Measurements from ENCODE around the gene CDH18. TPM values are rescaled to one million over a fixed set of nuclear protein-coding genes. Genes with fewer than 3 reads are reported as not detected.

CDH18 gene
- total and polyA plus RNA-seq, 2 donors (not counting 3 experiments of a cell fraction or from before 2014, with no cell fraction given): 0.06 TPM; not detected in 1

DNA sequence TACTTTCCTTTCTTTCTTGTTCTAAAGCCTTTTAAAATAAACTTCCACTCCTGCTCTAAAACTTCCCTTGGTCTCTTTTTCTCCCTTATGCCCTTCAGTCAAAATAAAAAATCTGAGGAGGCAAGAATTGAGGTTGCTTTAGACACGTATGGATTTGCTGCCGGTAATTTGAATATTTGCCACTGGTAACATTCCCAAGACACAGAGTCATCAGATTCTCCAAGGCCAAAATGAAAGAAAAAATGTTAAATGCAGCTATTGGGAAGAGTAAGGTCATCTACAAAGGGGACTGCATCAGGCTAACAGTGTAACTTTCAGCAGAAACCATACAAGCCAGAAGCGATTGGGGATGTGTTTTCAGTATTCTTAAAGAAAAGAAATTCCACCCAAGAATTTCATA is 311.1 kb downstream of the CDH18 start:
- no peaks in the 10 kb centered on the region for H3K9me3 ChIP-seq (replicated peaks; ENCODE audit: control insufficient read depth, insufficient read depth, low read length)
- dilution Hi-C loops (cut with MboI; ENCODE audit: extremely low pct_ligation_motif_present, low sequenced_read_pairs): no loop called here
- H3K4me3 ChIP-seq (replicated peaks in 1 of 3; ENCODE audit: insufficient read depth in 1 of 3, low read depth in 1 of 3, low read length in 3 of 3): no peak overlapping the region
- no peak for FAIRE-seq
- H4K20me1 ChIP-seq (replicated peaks; ENCODE audit: control insufficient read depth, extremely low read depth, insufficient read depth, low read length): no peaks in the 10 kb centered on the region
- H3K9ac ChIP-seq (replicated peaks; ENCODE audit: extremely low read depth, insufficient read depth, low read length): no peak overlapping the region
- H3K27ac ChIP-seq (ENCODE audit: insufficient read depth, low read depth, low read length): no peak overlapping the region
- no peaks in the 10 kb centered on the region for H3K79me2 ChIP-seq (ENCODE audit: control insufficient read depth, insufficient read depth, low read length)
- H3K4me2 ChIP-seq (ENCODE audit: insufficient read depth, low read length): no peak overlapping the region
- no peaks in the 10 kb centered on the region for H3K9me1 ChIP-seq (replicated peaks; ENCODE audit: control insufficient read depth, extremely low read depth, insufficient read depth, low read length)
- intact Hi-C loops (cut with micrococcal nuclease): no loop called here
- no peak for TF ChIP-seq MYC (IDR thresholded peaks at IDR 0.05; ENCODE audit: low read depth, low read length)
- TF ChIP-seq, protein P1, sequence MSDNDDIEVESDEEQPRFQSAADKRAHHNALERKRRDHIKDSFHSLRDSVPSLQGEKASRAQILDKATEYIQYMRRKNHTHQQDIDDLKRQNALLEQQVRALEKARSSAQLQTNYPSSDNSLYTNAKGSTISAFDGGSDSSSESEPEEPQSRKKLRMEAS (IDR thresholded peaks at IDR 0.05; ENCODE audit: insufficient read depth, insufficient read length): no peak
- no peak for TF ChIP-seq CTCF (IDR thresholded peaks at IDR 0.05; ENCODE audit: extremely low read depth in 1 of 2, insufficient read depth in 1 of 2, low read depth in 1 of 2, low read length in 2 of 2)
- no peak for TF ChIP-seq POLR2AphosphoS5 (IDR thresholded peaks at IDR 0.05; ENCODE audit: insufficient read depth, low read depth, low read length)
- no peak for TF ChIP-seq GATA2 (IDR thresholded peaks at IDR 0.05; ENCODE audit: insufficient read depth, insufficient read length, low read depth, low read length)
- no peak for TF ChIP-seq POLR2A (IDR thresholded peaks at IDR 0.05; ENCODE audit: low read depth, low read length)
- no peak for TF ChIP-seq EZH2 (IDR thresholded peaks at IDR 0.05; ENCODE audit: borderline replicate concordance, low read depth, low read length, severe bottlenecking)
- no peak for TF ChIP-seq JUN (IDR thresholded peaks at IDR 0.05; ENCODE audit: borderline replicate concordance, insufficient read depth, insufficient read length, low read depth)
- no peak for TF ChIP-seq FOS (IDR thresholded peaks at IDR 0.05; ENCODE audit: borderline replicate concordance, insufficient read depth, low read length)
- POLR2A ChIA-PET: no interaction called here
- no TSS peak for BruUV-seq (replicated peaks)
- no peaks in the 10 kb centered on the region for H3K36me3 ChIP-seq (ENCODE audit: control insufficient read depth in 2 of 2, extremely low read depth in 1 of 2, insufficient read depth in 2 of 2, low read length in 2 of 2)
- no peak overlapping the region for H2AFZ ChIP-seq (ENCODE audit: low read depth, low read length)
- H3K27me3 ChIP-seq (ENCODE audit: control insufficient read depth in 2 of 2, insufficient read depth in 2 of 2, low read length in 2 of 2): no peaks in the 10 kb centered on the region
- CTCF ChIA-PET: no interaction called here
- no peak for DNase-seq (ENCODE audit: low read depth, low spot score)
- no peaks in the 10 kb centered on the region for H3K4me1 ChIP-seq (ENCODE audit: control insufficient read depth, extremely low read depth, insufficient read depth, low read length)

All from endothelial cell of umbilical vein (primary cell).